Sigmoid colon (tissue), 4 donors: Measurements from ENCODE around the gene IPO11.

Source experiments
- CTCF ChIP-seq, 4 experiments: fragments of 450-650 bp in 3 of 4; fragments of 200-600 bp in 1 of 4; IDR thresholded peaks; one replicate each; pipeline ENCODE4 v1.5.1; 2016 to 2019; ENCODE audit warnings: antibody characterized with exemption in 4 of 4, mild to moderate bottlenecking in 3 of 4, moderate library complexity in 2 of 4
- EP300 ChIP-seq, 4 donors: sonication (generic); formaldehyde crosslinking; IDR thresholded peaks; one replicate each; pipeline ENCODE4 v1.6.1; 2017; ENCODE audit warnings: antibody characterized with exemption in 4 of 4
- POLR2A ChIP-seq, 2 donors: fragments of 450-650 bp; IDR thresholded peaks; one replicate each; pipeline ENCODE4 v1.6.1; 2016; ENCODE audit warnings: antibody characterized with exemption in 2 of 2, mild to moderate bottlenecking in 2 of 2, moderate library complexity in 2 of 2
- POLR2AphosphoS5 ChIP-seq, 4 donors: sonication (generic); formaldehyde crosslinking; IDR thresholded peaks; one replicate each; pipeline ENCODE4 v1.6.1; 2017; ENCODE audit warnings: antibody characterized with exemption in 4 of 4

GRCh38 chr5:62475072-62475471 is 62.5 kb downstream of the IPO11 start:
- TF ChIP-seq CTCF (IDR thresholded peaks at IDR 0.05) (no peak), EP300 (IDR thresholded peaks at IDR 0.05) (no peak), POLR2A (IDR thresholded peaks at IDR 0.05) (no peak), POLR2AphosphoS5 (IDR thresholded peaks at IDR 0.05) (no peak)
